GM19351 (cell line): ENCODE data around the gene TMEM51.

ENCODE experiments used
- ATAC-seq: cut with Tn5 transposase; IDR thresholded peaks from one replicate; pipeline ENCODE4 v1.9.1; 2021; ENCODE audit warnings: mild to moderate bottlenecking, moderate library complexity; ENCODE audit not compliant: unreplicated experiment

Gene TMEM51

GRCh38 chr1:15153184-15153841, at the start of gene TMEM51:
Gene TMEM51 (plus strand): TSS chr1:15153747. CDS start chr1:15215088, 61,341 bp downstream.
- ATAC-seq, result peak; percentile 39

- ATAC-seq, result no peak
Observed at GRCh38 chr1:15103906-15104305, 49.6 kb upstream of the TMEM51 start.

GRCh38 chr1:15104768-15105167, 48.8 kb upstream of the TMEM51 start:
- ATAC-seq, result no peak

- ATAC-seq, result no peak
Observed at GRCh38 chr1:15106608-15107007, 46.9 kb upstream of the TMEM51 start.

- ATAC-seq, result no peak
Observed at GRCh38 chr1:15107058-15107687, 46.4 kb upstream of the TMEM51 start.

- no peak for ATAC-seq
Observed at GRCh38 chr1:15107911-15108310, 45.6 kb upstream of the TMEM51 start.

- ATAC-seq, result no peak
Observed at GRCh38 chr1:15110128-15110866, 43.2 kb upstream of the TMEM51 start.

GRCh38 chr1:15110867-15111230, 42.7 kb upstream of the TMEM51 start:
- no peak for ATAC-seq

- no peak for ATAC-seq
Observed at GRCh38 chr1:15113146-15113545, 40.4 kb upstream of the TMEM51 start.

- no peak for ATAC-seq
Observed at GRCh38 chr1:15114884-15115283, 38.7 kb upstream of the TMEM51 start.

- no peak for ATAC-seq
Observed at GRCh38 chr1:15115542-15116330, 37.8 kb upstream of the TMEM51 start.

GRCh38 chr1:15116966-15117365, 36.6 kb upstream of the TMEM51 start:
- ATAC-seq, result no peak

- ATAC-seq, result no peak
Observed at GRCh38 chr1:15117671-15118325, 35.7 kb upstream of the TMEM51 start.

GRCh38 chr1:15118579-15118978, 35.0 kb upstream of the TMEM51 start:
- ATAC-seq, result no peak

GRCh38 chr1:15120251-15120945, 33.1 kb upstream of the TMEM51 start:
- no peak for ATAC-seq

- no peak for ATAC-seq
Observed at GRCh38 chr1:15122331-15122730, 31.2 kb upstream of the TMEM51 start.

GRCh38 chr1:15123270-15123669, 30.3 kb upstream of the TMEM51 start:
- ATAC-seq, result no peak

GRCh38 chr1:15123925-15124324, 29.6 kb upstream of the TMEM51 start:
- ATAC-seq, result no peak

GRCh38 chr1:15124362-15125100, 29.0 kb upstream of the TMEM51 start:
- no peak for ATAC-seq
